Measurements from ENCODE around the gene ADAT3.

DNA sequence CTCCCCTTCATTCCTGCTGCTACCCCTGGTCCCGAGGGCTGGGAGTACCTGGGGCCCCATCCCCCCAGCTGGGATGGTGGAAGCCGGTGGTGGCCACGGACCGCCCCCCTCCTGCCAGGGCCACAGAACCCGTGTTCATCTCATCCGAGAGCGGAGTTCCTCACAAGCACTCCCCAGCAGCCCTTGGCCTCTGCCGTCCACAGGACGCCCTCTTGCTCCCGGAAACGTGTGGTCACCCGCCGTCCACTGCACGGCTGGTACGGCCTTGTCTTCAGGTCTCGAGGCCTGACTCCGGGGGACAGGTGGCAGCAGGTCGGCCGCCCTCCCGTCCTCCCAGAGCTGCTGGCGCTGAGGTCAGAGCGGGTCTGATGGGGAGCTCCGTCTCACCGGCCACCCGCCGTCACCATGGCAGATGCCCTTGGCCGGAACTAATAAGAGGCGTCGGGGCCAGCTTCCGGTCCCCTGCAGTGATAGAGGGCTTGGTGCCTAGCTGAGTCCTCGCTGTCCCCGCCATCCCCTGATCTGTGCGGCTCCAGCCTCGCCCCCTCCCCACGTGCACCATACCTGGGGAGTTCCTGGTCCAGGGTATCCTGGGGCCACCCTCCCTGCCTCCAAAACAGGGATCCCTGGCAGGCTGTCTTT lies 19.2 kb downstream of the ADAT3 start:
- TF ChIP-seq, protein P1, sequence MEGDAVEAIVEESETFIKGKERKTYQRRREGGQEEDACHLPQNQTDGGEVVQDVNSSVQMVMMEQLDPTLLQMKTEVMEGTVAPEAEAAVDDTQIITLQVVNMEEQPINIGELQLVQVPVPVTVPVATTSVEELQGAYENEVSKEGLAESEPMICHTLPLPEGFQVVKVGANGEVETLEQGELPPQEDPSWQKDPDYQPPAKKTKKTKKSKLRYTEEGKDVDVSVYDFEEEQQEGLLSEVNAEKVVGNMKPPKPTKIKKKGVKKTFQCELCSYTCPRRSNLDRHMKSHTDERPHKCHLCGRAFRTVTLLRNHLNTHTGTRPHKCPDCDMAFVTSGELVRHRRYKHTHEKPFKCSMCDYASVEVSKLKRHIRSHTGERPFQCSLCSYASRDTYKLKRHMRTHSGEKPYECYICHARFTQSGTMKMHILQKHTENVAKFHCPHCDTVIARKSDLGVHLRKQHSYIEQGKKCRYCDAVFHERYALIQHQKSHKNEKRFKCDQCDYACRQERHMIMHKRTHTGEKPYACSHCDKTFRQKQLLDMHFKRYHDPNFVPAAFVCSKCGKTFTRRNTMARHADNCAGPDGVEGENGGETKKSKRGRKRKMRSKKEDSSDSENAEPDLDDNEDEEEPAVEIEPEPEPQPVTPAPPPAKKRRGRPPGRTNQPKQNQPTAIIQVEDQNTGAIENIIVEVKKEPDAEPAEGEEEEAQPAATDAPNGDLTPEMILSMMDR (IDR thresholded peaks at IDR 0.05; ENCODE audit: insufficient read depth, low read depth, low read length): no peak
- TF ChIP-seq EZH2 (IDR thresholded peaks at IDR 0.05; ENCODE audit: insufficient read depth, low read length): no peak
